Right lobe of liver (tissue), 6 donors: ENCODE results near the gene ELMO1. TPM values are rescaled to one million over a fixed set of nuclear protein-coding genes. Genes with fewer than 3 reads are reported as not detected.

Source experiments
- ATAC-seq, 4 donors: fragments of 200-7000 bp; cut with Tn5 transposase; one replicate each; pipeline ENCODE4 v1.9.1; 2020; ENCODE audit warnings: mild to moderate bottlenecking in 4 of 4, moderate library complexity in 4 of 4
- DNase-seq, 3 donors: peaks; one replicate each; pipeline ENCODE4 v3.0.0-alpha.2; 2020
- H3K27ac ChIP-seq, 3 donors: fragments of 200-600 bp; one replicate each; pipeline ENCODE4 v1.8.0; 2022
- H3K27me3 ChIP-seq, 2 donors: fragments of 200-600 bp; one replicate each; pipeline ENCODE4 v1.8.0; 2022
- H3K36me3 ChIP-seq, 4 donors: fragments of 200-600 bp; sonication (generic) in 1 of 4; one replicate each; pipeline versions ENCODE4 v1.5.1 to v1.8.0; 2017 to 2022; ENCODE audit warnings: control low read depth in 1 of 4
- H3K4me1 ChIP-seq, 4 donors: fragments of 200-600 bp; sonication (generic) in 1 of 4; one replicate each; pipeline versions ENCODE4 v1.5.1 to v1.8.0; 2017 to 2022; ENCODE audit warnings: control low read depth in 1 of 4
- H3K4me3 ChIP-seq, 3 donors: fragments of 200-600 bp; one replicate each; pipeline ENCODE4 v1.8.0; 2022
- H3K9me3 ChIP-seq, 4 donors: fragments of 200-600 bp; sonication (generic) in 1 of 4; one replicate each; pipeline versions ENCODE4 v1.5.1 to v1.8.0; 2017 to 2022; ENCODE audit warnings: control low read depth in 1 of 4
- POLR2A ChIP-seq: fragments of 450-650 bp; IDR thresholded peaks from one replicate; pipeline ENCODE4 v1.6.1; 2017; ENCODE audit warnings: antibody characterized with exemption, mild to moderate bottlenecking
- WGBS: methylation state at CpG from one replicate; pipeline ENCODE4 v1.1.6; 2018; ENCODE audit warnings: low coverage, low lambda C conversion rate; ENCODE audit not compliant: insufficient coverage; ENCODE audit errors: missing lambda C conversion rate; 5-methylcytosine and 5-hydroxymethylcytosine counted together
- intact Hi-C, 2 donors: fragments of 100-400 bp; cut with DNase I; formaldehyde crosslinking; loops; one replicate each; pipeline versions ENCODE4 v1.11.2 to v1.14.1; 2022
- total RNA-seq, 6 experiments: library from RNA; depleted of rRNA in 2 of 6; stranded (reverse); fragments of >200 nt in 2 of 6; fragmentation: NEBNext Ultra II Directional in 3 of 6; extraction: Animal tissue kit (Norgen Biotek cat#: 25700) in 3 of 6; gene quantifications; one replicate each; pipeline versions ENCODE4 v1.1.0 to v1.2.4, GENCODE V29; 2016 to 2023
- TF ChIP-seq, protein P1 (sequence below), 4 donors: fragments of 200-600 bp in 3 of 4; fragments of 450-650 bp in 1 of 4; IDR thresholded peaks; one replicate each; pipeline versions ENCODE4 v1.5.1 to v1.8.0; 2016 to 2022; ENCODE audit warnings: antibody characterized with exemption in 4 of 4, mild to moderate bottlenecking in 2 of 4
- donor health status: DM: no; HTN: yes; CAD: no.
- donor health status: DM: no; HTN: no; CAD: no.
- donor health status: DM: no; HTN: no; CAD: no.
- donor health status: DM: no; HTN: yes; CAD: no.
- donor health status: DM: no; HTN: yes; CAD: no.

ELMO1 gene
- total RNA-seq, 6 experiments from 2014 or later, result 18.4 to 55.4 (median 25.1) TPM

DNA sequence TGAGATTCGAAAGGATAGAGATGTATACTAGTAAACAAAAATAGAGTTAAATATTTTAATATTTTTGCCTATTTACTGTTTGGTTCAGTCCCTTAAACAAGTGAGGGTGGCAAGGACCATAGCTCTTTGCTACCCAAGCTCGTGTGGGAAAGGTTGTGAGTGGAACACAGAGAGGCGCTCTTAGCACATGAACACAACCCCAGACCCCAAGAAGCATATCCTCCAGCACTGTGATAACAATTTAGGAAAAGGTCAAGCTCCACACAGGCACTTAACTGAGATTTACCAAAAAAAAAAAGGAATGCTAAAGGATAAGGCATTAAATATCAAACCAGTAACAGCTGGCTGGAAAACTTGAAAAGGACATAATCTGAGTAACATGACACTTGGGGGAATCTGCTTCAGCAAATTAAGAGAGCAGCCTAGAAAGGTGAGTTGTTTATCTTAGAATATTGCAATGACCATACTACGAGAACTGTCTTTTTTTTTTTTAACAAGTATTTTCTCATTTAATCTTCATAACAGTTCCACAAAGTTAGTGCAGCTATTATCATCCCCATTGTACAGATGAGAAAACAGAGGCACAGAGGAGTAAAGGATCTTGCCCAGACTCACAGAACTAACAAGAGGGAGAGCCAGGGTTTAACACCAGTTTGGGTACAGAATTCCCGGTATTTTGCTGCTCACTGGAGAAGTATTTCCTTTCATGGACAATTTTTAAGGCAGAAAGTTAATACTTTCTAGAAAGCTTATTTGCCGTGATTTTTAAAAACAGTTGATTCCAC lies 420.9 kb downstream of the ELMO1 start:
- no peak for ATAC-seq
- Histone ChIP-seq H3K27me3 (no peaks in the 10 kb centered on the region), H3K4me1 (peaks cover 0 to 4% (median 1%) of the 10 kb centered on the region in 4 donors), H3K36me3 (no peaks in the 10 kb centered on the region), H3K27ac (no peak overlapping the region), H3K4me3 (no peak overlapping the region), H3K9me3 (no peaks in the 10 kb centered on the region)
- DNase-seq, result no peak
- TF ChIP-seq POLR2A, result no peak
- TF ChIP-seq, protein P1, sequence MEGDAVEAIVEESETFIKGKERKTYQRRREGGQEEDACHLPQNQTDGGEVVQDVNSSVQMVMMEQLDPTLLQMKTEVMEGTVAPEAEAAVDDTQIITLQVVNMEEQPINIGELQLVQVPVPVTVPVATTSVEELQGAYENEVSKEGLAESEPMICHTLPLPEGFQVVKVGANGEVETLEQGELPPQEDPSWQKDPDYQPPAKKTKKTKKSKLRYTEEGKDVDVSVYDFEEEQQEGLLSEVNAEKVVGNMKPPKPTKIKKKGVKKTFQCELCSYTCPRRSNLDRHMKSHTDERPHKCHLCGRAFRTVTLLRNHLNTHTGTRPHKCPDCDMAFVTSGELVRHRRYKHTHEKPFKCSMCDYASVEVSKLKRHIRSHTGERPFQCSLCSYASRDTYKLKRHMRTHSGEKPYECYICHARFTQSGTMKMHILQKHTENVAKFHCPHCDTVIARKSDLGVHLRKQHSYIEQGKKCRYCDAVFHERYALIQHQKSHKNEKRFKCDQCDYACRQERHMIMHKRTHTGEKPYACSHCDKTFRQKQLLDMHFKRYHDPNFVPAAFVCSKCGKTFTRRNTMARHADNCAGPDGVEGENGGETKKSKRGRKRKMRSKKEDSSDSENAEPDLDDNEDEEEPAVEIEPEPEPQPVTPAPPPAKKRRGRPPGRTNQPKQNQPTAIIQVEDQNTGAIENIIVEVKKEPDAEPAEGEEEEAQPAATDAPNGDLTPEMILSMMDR (IDR thresholded peaks at IDR 0.05), result no peak
- 96% methylated on average over 6 of the region's 6 CpGs for WGBS
- intact Hi-C loops, result no loop called here

DNA sequence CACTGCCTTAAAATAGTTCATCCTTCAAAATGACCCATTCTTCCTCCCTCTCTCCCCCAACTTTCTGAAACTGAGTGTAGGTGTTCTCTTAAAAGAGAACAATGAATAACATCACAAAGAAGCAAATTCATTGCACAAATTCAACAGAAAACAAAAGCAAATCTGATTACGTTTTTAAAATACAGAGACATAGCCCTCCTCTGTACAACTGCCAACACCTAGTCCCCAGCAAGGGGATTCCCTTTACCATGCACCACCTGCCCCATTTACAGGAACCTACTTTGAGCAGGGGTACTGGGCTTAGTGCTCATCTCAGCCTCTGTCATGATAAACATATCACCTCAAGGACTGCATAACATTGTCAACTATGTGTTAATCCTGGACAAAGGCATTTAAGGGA lies 421.6 kb downstream of the ELMO1 start:
- 80% methylated on average over 1 of the region's 1 CpG for WGBS
- TF ChIP-seq, protein P1 (IDR thresholded peaks at IDR 0.05), result no peak
- TF ChIP-seq POLR2A, result no peak
- Histone ChIP-seq H3K27ac (no peak overlapping the region), H3K36me3 (no peaks in the 10 kb centered on the region), H3K4me1 (peaks cover 0 to under 1% (median 0%) of the 10 kb centered on the region in 4 donors), H3K27me3 (no peaks in the 10 kb centered on the region), H3K4me3 (no peak overlapping the region), H3K9me3 (no peaks in the 10 kb centered on the region)
- ATAC-seq, result no peak
- DNase-seq, result no peak
- intact Hi-C loops, result no loop called here

DNA sequence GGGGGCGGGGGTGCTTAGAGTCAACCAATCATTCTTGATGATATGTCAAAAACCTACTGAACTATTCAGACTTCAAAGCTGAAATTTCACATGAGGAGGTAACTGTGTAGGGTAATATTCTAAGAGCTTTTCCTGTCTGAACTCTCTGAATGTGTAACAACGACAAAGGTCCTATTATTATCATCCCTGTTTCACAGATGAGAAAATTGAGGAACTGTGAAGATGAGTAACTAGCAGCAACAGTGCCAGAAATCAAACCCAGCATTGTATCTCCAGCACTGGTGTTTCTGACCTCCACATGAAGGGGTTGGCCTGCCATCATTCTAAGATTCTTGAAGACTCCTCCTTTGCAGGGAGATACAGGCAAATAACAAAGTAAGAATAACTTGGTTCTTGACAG lies 429.7 kb downstream of the ELMO1 start:
- ATAC-seq, result no peak
- Histone ChIP-seq H3K9me3 (no peaks in the 10 kb centered on the region), H3K4me1 (peaks cover 0 to 17% (median 6%) of the 10 kb centered on the region in 4 donors), H3K27ac (no peak overlapping the region), H3K36me3 (no peaks in the 10 kb centered on the region), H3K4me3 (no peak overlapping the region), H3K27me3 (no peaks in the 10 kb centered on the region)
- DNase-seq, result no peak
- intact Hi-C loops, result no loop called here
- WGBS, result 58% methylated on average over 2 of the region's 2 CpGs
- TF ChIP-seq, protein P1 (IDR thresholded peaks at IDR 0.05), result no peak
- no peak for TF ChIP-seq POLR2A

DNA sequence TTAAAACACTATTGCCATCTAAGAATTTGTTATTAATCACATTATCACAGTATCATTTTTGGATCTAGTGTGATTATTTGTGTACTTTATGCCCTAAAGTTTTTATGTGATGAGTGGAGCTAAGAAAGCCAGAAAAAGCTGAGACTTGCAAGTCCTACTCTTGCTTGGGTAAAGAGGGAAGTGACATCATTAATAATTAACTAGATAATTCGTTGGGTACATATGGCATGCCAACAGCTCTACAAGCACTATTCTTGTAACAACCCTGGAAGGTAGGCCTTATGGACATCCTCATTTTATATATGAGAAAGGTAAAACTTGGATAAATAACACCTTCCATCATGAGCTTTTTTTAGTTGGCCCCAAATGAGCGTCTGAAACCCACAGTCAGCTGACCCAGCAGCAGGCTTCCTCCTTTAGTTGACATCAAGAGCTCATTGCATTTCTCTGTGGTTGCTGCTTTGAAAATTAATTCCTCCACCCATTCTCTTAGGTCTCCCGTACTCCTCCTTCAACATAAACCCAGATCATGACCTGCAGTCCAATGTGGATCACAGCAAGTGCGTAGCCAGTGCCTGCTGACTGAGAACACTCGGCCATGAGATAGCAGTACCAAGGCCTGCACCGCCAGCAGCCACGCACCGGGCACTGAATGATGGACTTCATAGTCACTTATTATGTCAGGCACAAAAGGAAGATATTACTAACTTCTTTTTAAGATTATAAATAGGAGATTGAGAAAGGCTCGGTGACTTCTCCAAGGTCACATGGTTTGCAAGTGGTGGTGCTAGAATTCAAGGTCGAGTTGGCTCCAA lies 432.4 kb downstream of the ELMO1 start:
- no peak for TF ChIP-seq POLR2A
- TF ChIP-seq, protein P1 (IDR thresholded peaks at IDR 0.05), result no peak
- 80% methylated on average over 10 of the region's 10 CpGs for WGBS
- Histone ChIP-seq H3K36me3 (peaks cover 0 to 13% (median 3%) of the 10 kb centered on the region in 4 donors), H3K4me1 (peaks cover 0 to 17% (median 6%) of the 10 kb centered on the region in 4 donors), H3K4me3 (peak overlapping the region in 1 of 3 donors; percentile 5), H3K27ac (peak overlapping the region; percentile 26 to 83 (median 41)), H3K27me3 (no peaks in the 10 kb centered on the region), H3K9me3 (no peaks in the 10 kb centered on the region)
- intact Hi-C loops, result no loop called here
- peak; percentile 80 to 88 (median 86) for ATAC-seq
- peak in 1 of 3 donors; percentile 19 for DNase-seq
